ENCODE measurements around the gene ARF6.
"Not testable (repeated sequence)": the region's sequence is repeated elsewhere in the genome, so short reads cannot be mapped to it uniquely, and the experiment has no call there.

The ARF6 gene

GRCh38 chr14:49892301-49892635, 614 bp upstream of the ARF6 start:
- Histone ChIP-seq H3K36me3 (ENCODE audit: insufficient read depth, low read length) (no peaks in the 10 kb centered on the region), H3K9ac (ENCODE audit: low read depth, low read length) (peak overlapping the region; percentile 96), H3K4me1 (ENCODE audit: insufficient read depth, low read length) (0 out of 2 replicates have a peak, but pooled peaks cover 9% of the 10 kb centered on the region), H3K9me3 (ENCODE audit: control insufficient read depth, insufficient read depth, low read length) (no peaks in the 10 kb centered on the region)

GRCh38 chr14:49893309-49894213, 679 bp downstream of the ARF6 start:
- Histone ChIP-seq H3K9me3 (ENCODE audit: control insufficient read depth, insufficient read depth, low read length) (no peaks in the 10 kb centered on the region), H3K36me3 (ENCODE audit: insufficient read depth, low read length) (no peaks in the 10 kb centered on the region), H3K4me1 (ENCODE audit: insufficient read depth, low read length) (0 out of 2 replicates have a peak, but pooled peaks cover 9% of the 10 kb centered on the region), H3K9ac (ENCODE audit: low read depth, low read length) (peak overlapping the region; percentile 96)

GRCh38 chr14:49894214-49895107, 1.6 kb downstream of the ARF6 start:
- not testable (repeated sequence) for H3K4me1 ChIP-seq (ENCODE audit: insufficient read depth, low read length); H3K9me3 ChIP-seq (ENCODE audit: control insufficient read depth, insufficient read depth, low read length); H3K36me3 ChIP-seq (ENCODE audit: insufficient read depth, low read length)
- H3K9ac ChIP-seq (ENCODE audit: low read depth, low read length), result peak overlapping the region; percentile 96

GRCh38 chr14:49895480-49895879, 2.6 kb downstream of the ARF6 start:
- Histone ChIP-seq H3K9me3 (ENCODE audit: control insufficient read depth, insufficient read depth, low read length) (no peaks in the 10 kb centered on the region), H3K4me1 (ENCODE audit: insufficient read depth, low read length) (0 out of 2 replicates have a peak, but pooled peaks cover 9% of the 10 kb centered on the region), H3K36me3 (ENCODE audit: insufficient read depth, low read length) (no peaks in the 10 kb centered on the region), H3K9ac (ENCODE audit: low read depth, low read length) (no peak overlapping the region)

GRCh38 chr14:49896272-49896671, 3.4 kb downstream of the ARF6 start:
- not testable (repeated sequence) for H3K4me1 ChIP-seq (ENCODE audit: insufficient read depth, low read length); H3K9me3 ChIP-seq (ENCODE audit: control insufficient read depth, insufficient read depth, low read length); H3K36me3 ChIP-seq (ENCODE audit: insufficient read depth, low read length); H3K9ac ChIP-seq (ENCODE audit: low read depth, low read length)

GRCh38 chr14:49896966-49897365, 4.1 kb downstream of the ARF6 start:
- Histone ChIP-seq H3K4me1 (ENCODE audit: insufficient read depth, low read length) (0 out of 2 replicates have a peak, but pooled peaks cover 9% of the 10 kb centered on the region), H3K9me3 (ENCODE audit: control insufficient read depth, insufficient read depth, low read length) (no peaks in the 10 kb centered on the region), H3K36me3 (ENCODE audit: insufficient read depth, low read length) (no peaks in the 10 kb centered on the region), H3K9ac (ENCODE audit: low read depth, low read length) (no peak overlapping the region)

- Histone ChIP-seq H3K4me1 (ENCODE audit: insufficient read depth, low read length) (0 out of 2 replicates have a peak, but pooled peaks cover 9% of the 10 kb centered on the region), H3K9ac (ENCODE audit: low read depth, low read length) (no peak overlapping the region), H3K36me3 (ENCODE audit: insufficient read depth, low read length) (no peaks in the 10 kb centered on the region), H3K9me3 (ENCODE audit: control insufficient read depth, insufficient read depth, low read length) (no peaks in the 10 kb centered on the region)
Observed at GRCh38 chr14:49897414-49897813, 4.5 kb downstream of the ARF6 start.

- Histone ChIP-seq H3K4me1 (ENCODE audit: insufficient read depth, low read length) (0 out of 2 replicates have a peak, but pooled peaks cover 9% of the 10 kb centered on the region), H3K9ac (ENCODE audit: low read depth, low read length) (no peak overlapping the region), H3K36me3 (ENCODE audit: insufficient read depth, low read length) (no peaks in the 10 kb centered on the region)
Observed at GRCh38 chr14:49897965-49898364, 5.1 kb downstream of the ARF6 start.

GRCh38 chr14:49898485-49898884, 5.6 kb downstream of the ARF6 start:
- H3K9ac ChIP-seq (ENCODE audit: low read depth, low read length), result no peak overlapping the region
- no peaks in the 10 kb centered on the region for H3K36me3 ChIP-seq (ENCODE audit: insufficient read depth, low read length)
- no peaks in the 10 kb centered on the region for H3K9me3 ChIP-seq (ENCODE audit: control insufficient read depth, insufficient read depth, low read length)
- H3K4me1 ChIP-seq (ENCODE audit: insufficient read depth, low read length), result 0 out of 2 replicates have a peak, but pooled peaks cover 9% of the 10 kb centered on the region

More at GRCh38 chr14:49897965-49898364, 5.1 kb downstream of the ARF6 start:
- no peaks in the 10 kb centered on the region for H3K9me3 ChIP-seq (ENCODE audit: control insufficient read depth, insufficient read depth, low read length)

GRCh38 chr14:49900973-49901372, 8.1 kb downstream of the ARF6 start:
- H3K9ac ChIP-seq (ENCODE audit: low read depth, low read length), result no peak overlapping the region
- 0 out of 2 replicates have a peak, but pooled peaks cover 2% of the 10 kb centered on the region for H3K4me1 ChIP-seq (ENCODE audit: insufficient read depth, low read length)
- no peaks in the 10 kb centered on the region for H3K9me3 ChIP-seq (ENCODE audit: control insufficient read depth, insufficient read depth, low read length)
- no peaks in the 10 kb centered on the region for H3K36me3 ChIP-seq (ENCODE audit: insufficient read depth, low read length)

- H3K9ac ChIP-seq (ENCODE audit: low read depth, low read length); H3K36me3 ChIP-seq (ENCODE audit: insufficient read depth, low read length); H3K9me3 ChIP-seq (ENCODE audit: control insufficient read depth, insufficient read depth, low read length): not testable (repeated sequence)
- peaks cover 11% of the 10 kb centered on the region; the same call in 1 of the 2 replicates for H3K4me1 ChIP-seq (ENCODE audit: insufficient read depth, low read length)
Observed at GRCh38 chr14:49902679-49903246, 9.9 kb downstream of the ARF6 start.

GRCh38 chr14:49904270-49904669, 11.4 kb downstream of the ARF6 start:
- no peaks in the 10 kb centered on the region for H3K36me3 ChIP-seq (ENCODE audit: insufficient read depth, low read length)
- peaks cover 11% of the 10 kb centered on the region; the same call in 1 of the 2 replicates for H3K4me1 ChIP-seq (ENCODE audit: insufficient read depth, low read length)
- H3K9ac ChIP-seq (ENCODE audit: low read depth, low read length), result no peak overlapping the region
- H3K9me3 ChIP-seq (ENCODE audit: control insufficient read depth, insufficient read depth, low read length), result 0 out of 2 replicates have a peak, but pooled peaks cover 3% of the 10 kb centered on the region

- peaks cover 11% of the 10 kb centered on the region; the same call in 1 of the 2 replicates for H3K4me1 ChIP-seq (ENCODE audit: insufficient read depth, low read length)
- H3K9me3 ChIP-seq (ENCODE audit: control insufficient read depth, insufficient read depth, low read length), result 0 out of 2 replicates have a peak, but pooled peaks cover 3% of the 10 kb centered on the region
- H3K36me3 ChIP-seq (ENCODE audit: insufficient read depth, low read length), result no peaks in the 10 kb centered on the region
- H3K9ac ChIP-seq (ENCODE audit: low read depth, low read length), result no peak overlapping the region
Observed at GRCh38 chr14:49905989-49906388, 13.1 kb downstream of the ARF6 start.

- Histone ChIP-seq H3K9ac (ENCODE audit: low read depth, low read length) (no peak overlapping the region), H3K9me3 (ENCODE audit: control insufficient read depth, insufficient read depth, low read length) (0 out of 2 replicates have a peak, but pooled peaks cover 3% of the 10 kb centered on the region), H3K36me3 (ENCODE audit: insufficient read depth, low read length) (no peaks in the 10 kb centered on the region), H3K4me1 (ENCODE audit: insufficient read depth, low read length) (peaks cover 11% of the 10 kb centered on the region; the same call in 1 of the 2 replicates)
Observed at GRCh38 chr14:49907186-49907585, 14.3 kb downstream of the ARF6 start.

Measured in ES-I3 (cell line).